ENCODE data around the gene RGL2. TPM values are rescaled to one million over a fixed set of nuclear protein-coding genes. Genes with fewer than 3 reads are reported as not detected.

The RGL2 gene
- total and polyA plus RNA-seq, 2 of the 4 experiments (the other 2 are of a cell fraction), result 4.1 to 26.9 TPM

DNA sequence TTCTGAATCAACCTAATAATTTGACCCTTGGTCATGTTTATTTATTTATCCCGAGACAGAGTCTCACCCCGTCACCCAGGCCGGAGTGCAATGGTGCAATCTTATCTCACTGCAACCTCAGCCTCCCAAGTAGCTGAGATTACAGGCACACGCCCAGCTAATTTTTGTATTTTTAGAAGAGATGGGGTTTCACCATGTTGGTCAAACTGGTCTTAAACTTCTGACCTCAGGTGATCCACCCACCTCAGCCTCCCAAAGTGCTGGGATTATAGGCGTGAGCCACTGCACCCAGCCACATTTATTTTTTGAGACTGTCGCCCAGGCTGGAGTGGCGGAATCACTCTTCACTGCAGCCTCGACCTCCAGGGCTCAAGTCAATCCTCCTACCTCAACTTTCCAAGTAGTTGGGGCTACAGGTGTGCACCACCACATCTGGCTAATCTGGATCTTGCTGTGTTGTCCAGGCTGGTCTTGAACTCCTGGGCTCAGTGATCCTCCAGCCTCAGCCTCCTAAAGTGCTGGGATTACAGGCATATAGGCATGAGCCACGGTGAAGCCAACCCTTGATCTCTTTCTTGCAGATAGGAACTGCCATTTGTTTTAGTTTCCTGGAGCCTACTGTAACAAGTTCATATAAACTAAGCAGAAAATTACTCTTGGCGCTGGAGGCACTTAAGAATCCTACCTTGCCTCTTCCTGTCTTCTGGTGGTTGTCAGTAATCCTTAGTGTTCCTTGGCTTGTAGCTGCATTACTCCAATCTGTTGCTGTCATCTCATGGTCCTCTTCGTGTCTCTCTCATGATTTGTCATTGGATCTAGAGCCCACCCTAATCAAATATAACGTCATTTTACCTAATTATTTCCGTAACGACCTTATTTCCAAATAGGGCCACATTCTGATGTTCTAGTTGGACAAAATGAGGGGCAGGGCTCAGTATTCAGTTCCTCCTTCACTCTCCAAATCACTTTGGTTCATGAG lies 24.5 kb downstream of the RGL2 start:
- H2AK9ac ChIP-seq (replicated peaks; ENCODE audit: low read depth, low read length, poor library complexity), result no peak overlapping the region
- intact Hi-C loops (cut with micrococcal nuclease), result no loop called here

More for the DNA sequence above, 24.5 kb downstream of the RGL2 start:
- in situ Hi-C loops (cut with MboI; ENCODE audit: low sequenced_read_pairs) (no loop called here), dilution Hi-C loops (cut with HindIII; ENCODE audit: low sequenced_read_pairs, unreplicated experiment) (no loop called here)
- H4K91ac ChIP-seq (ENCODE audit: insufficient read depth, low read depth, low read length), result no peak overlapping the region
- H4K20me1 ChIP-seq (ENCODE audit: insufficient read depth, low read length), result peaks cover 71% of the 10 kb centered on the region
- no peak overlapping the region for H3K56ac ChIP-seq (ENCODE audit: extremely low read depth, insufficient read depth, low read length)
- H3K79me1 ChIP-seq (ENCODE audit: low read depth in 1 of 2, low read length in 2 of 2), result peaks cover 28 to 65% of the 10 kb centered on the region in 2 experiments
- H2BK120ac ChIP-seq (ENCODE audit: low read depth, low read length), result no peak overlapping the region
- no TSS peak for BruUV-seq (replicated peaks)
- H3K27me3 ChIP-seq (ENCODE audit: control insufficient read depth, insufficient read depth, low read length), result no peaks in the 10 kb centered on the region
- TF ChIP-seq NFE2L2 (IDR thresholded peaks at IDR 0.05; ENCODE audit: low read depth, low read length), result no peak
- ChIA-PET POLR2A (ENCODE audit: unreplicated experiment) (no interaction called here), CTCF (no interaction called here)
- H3K4me3 ChIP-seq (ENCODE audit: insufficient read depth, low read depth, low read length), result no peak overlapping the region
- no peak overlapping the region for H3K27ac ChIP-seq (ENCODE audit: insufficient read depth, low read length)
- 86% methylated on average over 4 of the region's 14 CpGs; no CpG with 5 or more reads in 1 of the 2 experiments for WGBS, 2 experiments (ENCODE audit: extremely low coverage in 2 of 2, insufficient read length in 1 of 2)
- no peak overlapping the region for H2BK5ac ChIP-seq (ENCODE audit: low read depth, low read length, poor library complexity, severe bottlenecking)
- no peak overlapping the region for H2BK15ac ChIP-seq (ENCODE audit: low read depth, low read length)
- DNase-seq (no peak), ATAC-seq (ENCODE audit: low read depth) (no peak)
- H2AK5ac ChIP-seq (ENCODE audit: low read depth, low read length), result no peak overlapping the region
- no peak overlapping the region for H3K18ac ChIP-seq (ENCODE audit: low read depth, low read length)
- no peak overlapping the region; a peak in 1 of 4 replicates for H4K8ac ChIP-seq (ENCODE audit: low read depth in 2 of 2, low read length in 2 of 2)
- H3K23ac ChIP-seq (ENCODE audit: low read depth, low read length), result peak overlapping the region; percentile 82
- H3K9me1 ChIP-seq (ENCODE audit: insufficient read depth, low read length), result peaks cover 9% of the 10 kb centered on the region
- peaks cover 47% of the 10 kb centered on the region for H3K36me3 ChIP-seq (ENCODE audit: control insufficient read depth, insufficient read depth, low read length)
- peaks cover 14% of the 10 kb centered on the region for H3K4me1 ChIP-seq (ENCODE audit: control insufficient read depth, insufficient read depth, low read length)
- peak overlapping the region; percentile 84 for H3K4me2 ChIP-seq (ENCODE audit: low read depth, low read length)
- peak overlapping the region; percentile 31; the same call in 1 of the 2 replicates for H3K9ac ChIP-seq (ENCODE audit: low read depth, low read length)
- no peak overlapping the region; the same call in 1 of the 2 replicates for H3K14ac ChIP-seq (replicated peaks; ENCODE audit: low read depth, low read length)
- H3K9me3 ChIP-seq (ENCODE audit: control insufficient read depth, insufficient read depth, low read length), result no peaks in the 10 kb centered on the region
- no peak overlapping the region for H4K5ac ChIP-seq (ENCODE audit: low read depth, low read length)
- H2BK20ac ChIP-seq (ENCODE audit: low read depth, low read length), result no peak overlapping the region
- no peak overlapping the region for H3K4ac ChIP-seq (ENCODE audit: low read depth, low read length)
- no peak overlapping the region for H2AFZ ChIP-seq (replicated peaks; ENCODE audit: low read length, poor library complexity)

Data from IMR-90 (cell line).